ENCODE measurements around the gene EFCC1.
"Not testable (repeated sequence)": the region's sequence is repeated elsewhere in the genome, so short reads cannot be mapped to it uniquely, and the experiment has no call there.

Gene EFCC1

GRCh38 chr3:129061888-129062834, 61.1 kb downstream of the EFCC1 start:
- H3K27ac ChIP-seq (ENCODE audit: insufficient read depth, low read depth, low read length, poor library complexity, severe bottlenecking) = no peak overlapping the region
- H3K36me3 ChIP-seq (ENCODE audit: control insufficient read depth, insufficient read depth, low read length) = no peaks in the 10 kb centered on the region
- whole genome bisulfite sequencing, 2 experiments = 95% methylated on average over 32 of the region's 32 CpGs
- H3K27me3 ChIP-seq (ENCODE audit: control insufficient read depth, insufficient read depth, low read length, poor library complexity, severe bottlenecking) = no peaks in the 10 kb centered on the region
- no peaks in the 10 kb centered on the region for H3K4me1 ChIP-seq (ENCODE audit: control insufficient read depth, insufficient read depth, low read length)
- no peaks in the 10 kb centered on the region for H3K9me3 ChIP-seq (ENCODE audit: control insufficient read depth, low read length)
- H3K4me3 ChIP-seq (ENCODE audit: insufficient read depth, low read depth, low read length) = no peak overlapping the region

- Histone ChIP-seq H3K27me3 (ENCODE audit: control insufficient read depth, insufficient read depth, low read length, poor library complexity, severe bottlenecking) (no peaks in the 10 kb centered on the region), H3K9me3 (ENCODE audit: control insufficient read depth, low read length) (no peaks in the 10 kb centered on the region), H3K4me3 (ENCODE audit: insufficient read depth, low read depth, low read length) (no peak overlapping the region), H3K4me1 (ENCODE audit: control insufficient read depth, insufficient read depth, low read length) (no peaks in the 10 kb centered on the region), H3K36me3 (ENCODE audit: control insufficient read depth, insufficient read depth, low read length) (no peaks in the 10 kb centered on the region), H3K27ac (ENCODE audit: insufficient read depth, low read depth, low read length, poor library complexity, severe bottlenecking) (no peak overlapping the region)
- WGBS, 2 experiments = 94% methylated on average over 10 of the region's 10 CpGs
These were observed 62.1 kb downstream of the EFCC1 start for GRCh38 chr3:129063091-129063640.

GRCh38 chr3:129063841-129064482, 62.9 kb downstream of the EFCC1 start:
- WGBS, 2 experiments = 93 to 94% methylated on average over 15 of the region's 15 CpGs
- Histone ChIP-seq H3K36me3 (ENCODE audit: control insufficient read depth, insufficient read depth, low read length) (no peaks in the 10 kb centered on the region), H3K4me1 (ENCODE audit: control insufficient read depth, insufficient read depth, low read length) (no peaks in the 10 kb centered on the region)

GRCh38 chr3:129065016-129065719, 64.1 kb downstream of the EFCC1 start:
- 90 to 91% methylated on average over 14 of the region's 14 CpGs for WGBS, 2 experiments
- Histone ChIP-seq H3K4me3 (ENCODE audit: insufficient read depth, low read depth, low read length) (no peak overlapping the region), H3K4me1 (ENCODE audit: control insufficient read depth, insufficient read depth, low read length) (no peaks in the 10 kb centered on the region), H3K27ac (ENCODE audit: insufficient read depth, low read depth, low read length, poor library complexity, severe bottlenecking) (no peak overlapping the region), H3K36me3 (ENCODE audit: control insufficient read depth, insufficient read depth, low read length) (no peaks in the 10 kb centered on the region), H3K9me3 (ENCODE audit: control insufficient read depth, low read length) (no peaks in the 10 kb centered on the region), H3K27me3 (ENCODE audit: control insufficient read depth, insufficient read depth, low read length, poor library complexity, severe bottlenecking) (no peaks in the 10 kb centered on the region)

More at GRCh38 chr3:129063841-129064482, 62.9 kb downstream of the EFCC1 start:
- Histone ChIP-seq H3K27me3 (ENCODE audit: control insufficient read depth, insufficient read depth, low read length, poor library complexity, severe bottlenecking) (no peaks in the 10 kb centered on the region), H3K9me3 (ENCODE audit: control insufficient read depth, low read length) (no peaks in the 10 kb centered on the region), H3K4me3 (ENCODE audit: insufficient read depth, low read depth, low read length) (no peak overlapping the region), H3K27ac (ENCODE audit: insufficient read depth, low read depth, low read length, poor library complexity, severe bottlenecking) (no peak overlapping the region)

- Histone ChIP-seq H3K4me3 (ENCODE audit: insufficient read depth, low read depth, low read length) (no peak overlapping the region), H3K4me1 (ENCODE audit: control insufficient read depth, insufficient read depth, low read length) (no peaks in the 10 kb centered on the region), H3K27me3 (ENCODE audit: control insufficient read depth, insufficient read depth, low read length, poor library complexity, severe bottlenecking) (no peaks in the 10 kb centered on the region), H3K27ac (ENCODE audit: insufficient read depth, low read depth, low read length, poor library complexity, severe bottlenecking) (no peak overlapping the region), H3K9me3 (ENCODE audit: control insufficient read depth, low read length) (no peaks in the 10 kb centered on the region), H3K36me3 (ENCODE audit: control insufficient read depth, insufficient read depth, low read length) (no peaks in the 10 kb centered on the region)
- 90 to 95% methylated on average over 4 of the region's 4 CpGs for WGBS, 2 experiments
These were observed 64.6 kb downstream of the EFCC1 start for GRCh38 chr3:129065720-129066073.

- not testable (repeated sequence) for H3K27me3 ChIP-seq (ENCODE audit: control insufficient read depth, insufficient read depth, low read length, poor library complexity, severe bottlenecking); H3K4me1 ChIP-seq (ENCODE audit: control insufficient read depth, insufficient read depth, low read length); H3K36me3 ChIP-seq (ENCODE audit: control insufficient read depth, insufficient read depth, low read length); H3K9me3 ChIP-seq (ENCODE audit: control insufficient read depth, low read length); H3K4me3 ChIP-seq (ENCODE audit: insufficient read depth, low read depth, low read length); H3K27ac ChIP-seq (ENCODE audit: insufficient read depth, low read depth, low read length, poor library complexity, severe bottlenecking)
- 93 to 94% methylated on average over 7 of the region's 7 CpGs for WGBS, 2 experiments
These were observed 66.6 kb downstream of the EFCC1 start for GRCh38 chr3:129067719-129068118.

GRCh38 chr3:129068291-129068886, 67.3 kb downstream of the EFCC1 start:
- Histone ChIP-seq H3K4me3 (ENCODE audit: insufficient read depth, low read depth, low read length) (no peak overlapping the region), H3K4me1 (ENCODE audit: control insufficient read depth, insufficient read depth, low read length) (no peaks in the 10 kb centered on the region)
- 84 to 85% methylated on average over 44 of the region's 44 CpGs for WGBS, 2 experiments

GRCh38 chr3:129069313-129070085, 68.4 kb downstream of the EFCC1 start:
- H3K27me3 ChIP-seq (ENCODE audit: control insufficient read depth, insufficient read depth, low read length, poor library complexity, severe bottlenecking); H3K4me3 ChIP-seq (ENCODE audit: insufficient read depth, low read depth, low read length); H3K9me3 ChIP-seq (ENCODE audit: control insufficient read depth, low read length); H3K27ac ChIP-seq (ENCODE audit: insufficient read depth, low read depth, low read length, poor library complexity, severe bottlenecking); H3K36me3 ChIP-seq (ENCODE audit: control insufficient read depth, insufficient read depth, low read length); H3K4me1 ChIP-seq (ENCODE audit: control insufficient read depth, insufficient read depth, low read length): not testable (repeated sequence)
- WGBS, 2 experiments = 90 to 91% methylated on average over 13 of the region's 13 CpGs

More at GRCh38 chr3:129068291-129068886, 67.3 kb downstream of the EFCC1 start:
- Histone ChIP-seq H3K27ac (ENCODE audit: insufficient read depth, low read depth, low read length, poor library complexity, severe bottlenecking) (no peak overlapping the region), H3K27me3 (ENCODE audit: control insufficient read depth, insufficient read depth, low read length, poor library complexity, severe bottlenecking) (no peaks in the 10 kb centered on the region), H3K36me3 (ENCODE audit: control insufficient read depth, insufficient read depth, low read length) (no peaks in the 10 kb centered on the region), H3K9me3 (ENCODE audit: control insufficient read depth, low read length) (no peaks in the 10 kb centered on the region)

- WGBS, 2 experiments = 91 to 92% methylated on average over 8 of the region's 8 CpGs
These were observed 69.2 kb downstream of the EFCC1 start for GRCh38 chr3:129070086-129070885.

More at GRCh38 chr3:129070086-129070885, 69.2 kb downstream of the EFCC1 start:
- no peaks in the 10 kb centered on the region for H3K9me3 ChIP-seq (ENCODE audit: control insufficient read depth, low read length)
- no peaks in the 10 kb centered on the region for H3K27me3 ChIP-seq (ENCODE audit: control insufficient read depth, insufficient read depth, low read length, poor library complexity, severe bottlenecking)
- no peaks in the 10 kb centered on the region for H3K36me3 ChIP-seq (ENCODE audit: control insufficient read depth, insufficient read depth, low read length)
- no peak overlapping the region for H3K4me3 ChIP-seq (ENCODE audit: insufficient read depth, low read depth, low read length)
- H3K27ac ChIP-seq (ENCODE audit: insufficient read depth, low read depth, low read length, poor library complexity, severe bottlenecking) = no peak overlapping the region
- H3K4me1 ChIP-seq (ENCODE audit: control insufficient read depth, insufficient read depth, low read length) = no peaks in the 10 kb centered on the region
